Measurements from ENCODE around the gene FAM118B.

The FAM118B gene

DNA sequence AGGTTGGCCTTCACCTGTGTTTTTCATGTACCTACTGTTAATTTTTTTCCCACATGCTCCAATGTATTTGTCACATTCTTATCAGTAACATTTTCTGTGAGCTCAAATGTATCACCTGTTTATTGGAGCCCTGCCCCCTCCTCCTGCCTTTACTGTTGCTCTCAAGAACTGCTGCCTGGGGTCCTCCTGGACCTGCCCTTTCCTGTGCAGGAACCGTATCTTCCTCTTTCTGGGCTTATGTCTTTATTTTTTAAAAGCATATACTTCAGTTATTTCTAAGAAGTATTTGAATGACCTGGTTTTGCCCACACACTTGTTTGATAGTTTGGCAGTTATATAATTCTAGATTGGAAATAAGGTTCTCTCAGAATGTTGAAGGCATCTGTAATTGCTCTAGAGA, 5.9 kb downstream of the FAM118B start:
- no peak overlapping the region for H3K4me3 ChIP-seq (ENCODE audit: low read depth, low read length)
- H3K27ac ChIP-seq (ENCODE audit: low read depth, low read length) = no peak overlapping the region
- no peak overlapping the region for H2AFZ ChIP-seq (ENCODE audit: low read length, unreplicated experiment)
- H3K27me3 ChIP-seq (ENCODE audit: insufficient read depth, low read length) = no peaks in the 10 kb centered on the region
- H3K4me1 ChIP-seq (ENCODE audit: control insufficient read depth, insufficient read depth, low read length, unreplicated experiment) = peaks cover 6% of the 10 kb centered on the region
- H3K36me3 ChIP-seq (ENCODE audit: insufficient read depth, low read length) = no peaks in the 10 kb centered on the region
- peaks cover 86% of the 10 kb centered on the region for H3K79me2 ChIP-seq (ENCODE audit: control insufficient read depth, insufficient read depth, low read length, unreplicated experiment)

DNA sequence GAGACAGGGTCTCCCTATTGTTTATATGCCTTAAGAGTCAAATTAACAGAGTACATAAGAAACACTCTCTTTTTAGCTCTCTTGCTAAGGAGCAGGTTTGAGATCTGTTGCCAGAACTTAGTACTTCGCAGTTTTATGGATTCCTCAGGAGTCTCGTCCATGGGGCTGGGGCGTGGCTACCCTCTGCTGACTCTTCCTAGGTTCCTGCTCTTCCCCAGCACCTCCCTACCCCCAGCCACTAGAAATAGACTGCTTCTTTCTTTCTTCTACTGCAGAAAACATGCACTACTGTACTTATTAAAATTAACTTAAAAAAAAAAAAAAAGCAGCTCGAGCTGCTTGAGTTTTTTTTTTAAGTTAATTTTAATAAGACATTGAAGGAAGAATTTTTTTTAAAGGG, 8.0 kb downstream of the FAM118B start:
- Histone ChIP-seq H3K27ac (ENCODE audit: low read depth, low read length) (no peak overlapping the region), H3K36me3 (ENCODE audit: insufficient read depth, low read length) (no peaks in the 10 kb centered on the region), H3K79me2 (ENCODE audit: control insufficient read depth, insufficient read depth, low read length, unreplicated experiment) (peaks cover 80% of the 10 kb centered on the region), H2AFZ (ENCODE audit: low read length, unreplicated experiment) (no peak overlapping the region), H3K27me3 (ENCODE audit: insufficient read depth, low read length) (no peaks in the 10 kb centered on the region), H3K4me3 (ENCODE audit: low read depth, low read length) (no peak overlapping the region), H3K4me1 (ENCODE audit: control insufficient read depth, insufficient read depth, low read length, unreplicated experiment) (no peaks in the 10 kb centered on the region)

- Histone ChIP-seq H3K36me3 (ENCODE audit: insufficient read depth, low read length) (no peaks in the 10 kb centered on the region; the same call in 1 of the 2 replicates), H3K4me1 (ENCODE audit: control insufficient read depth, insufficient read depth, low read length, unreplicated experiment) (peaks cover 1% of the 10 kb centered on the region), H3K4me3 (ENCODE audit: low read depth, low read length) (no peak overlapping the region), H2AFZ (ENCODE audit: low read length, unreplicated experiment) (no peak overlapping the region), H3K27ac (ENCODE audit: low read depth, low read length) (no peak overlapping the region), H3K27me3 (ENCODE audit: insufficient read depth, low read length) (no peaks in the 10 kb centered on the region), H3K79me2 (ENCODE audit: control insufficient read depth, insufficient read depth, low read length, unreplicated experiment) (peaks cover 46% of the 10 kb centered on the region)
Observed at GRCh38 chr11:126224647-126225294, 13.2 kb downstream of the FAM118B start.

DNA sequence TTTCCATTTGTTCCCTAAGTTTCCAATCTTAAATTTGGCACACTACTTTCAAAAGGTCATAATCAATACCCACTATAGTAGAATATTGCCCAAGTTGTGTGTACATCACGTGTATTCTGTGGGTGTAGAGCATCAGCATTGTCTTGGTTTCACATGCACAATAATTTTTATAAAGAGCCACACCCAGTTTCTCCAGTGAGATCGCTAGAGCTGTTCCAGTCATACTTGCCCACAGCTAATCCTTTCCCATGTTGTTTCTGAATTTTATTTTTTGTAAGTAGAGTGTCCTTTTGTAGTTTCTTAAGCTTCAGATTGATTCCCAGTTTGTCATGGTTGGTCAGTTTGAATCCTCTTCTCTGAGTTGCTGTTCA, 13.7 kb downstream of the FAM118B start:
- Histone ChIP-seq H2AFZ (ENCODE audit: low read length, unreplicated experiment) (no peak overlapping the region), H3K27ac (ENCODE audit: low read depth, low read length) (no peak overlapping the region), H3K79me2 (ENCODE audit: control insufficient read depth, insufficient read depth, low read length, unreplicated experiment) (peaks cover 41% of the 10 kb centered on the region), H3K4me3 (ENCODE audit: low read depth, low read length) (no peak overlapping the region), H3K4me1 (ENCODE audit: control insufficient read depth, insufficient read depth, low read length, unreplicated experiment) (peaks cover 4% of the 10 kb centered on the region), H3K36me3 (ENCODE audit: insufficient read depth, low read length) (no peaks in the 10 kb centered on the region; the same call in 1 of the 2 replicates), H3K27me3 (ENCODE audit: insufficient read depth, low read length) (no peaks in the 10 kb centered on the region)

DNA sequence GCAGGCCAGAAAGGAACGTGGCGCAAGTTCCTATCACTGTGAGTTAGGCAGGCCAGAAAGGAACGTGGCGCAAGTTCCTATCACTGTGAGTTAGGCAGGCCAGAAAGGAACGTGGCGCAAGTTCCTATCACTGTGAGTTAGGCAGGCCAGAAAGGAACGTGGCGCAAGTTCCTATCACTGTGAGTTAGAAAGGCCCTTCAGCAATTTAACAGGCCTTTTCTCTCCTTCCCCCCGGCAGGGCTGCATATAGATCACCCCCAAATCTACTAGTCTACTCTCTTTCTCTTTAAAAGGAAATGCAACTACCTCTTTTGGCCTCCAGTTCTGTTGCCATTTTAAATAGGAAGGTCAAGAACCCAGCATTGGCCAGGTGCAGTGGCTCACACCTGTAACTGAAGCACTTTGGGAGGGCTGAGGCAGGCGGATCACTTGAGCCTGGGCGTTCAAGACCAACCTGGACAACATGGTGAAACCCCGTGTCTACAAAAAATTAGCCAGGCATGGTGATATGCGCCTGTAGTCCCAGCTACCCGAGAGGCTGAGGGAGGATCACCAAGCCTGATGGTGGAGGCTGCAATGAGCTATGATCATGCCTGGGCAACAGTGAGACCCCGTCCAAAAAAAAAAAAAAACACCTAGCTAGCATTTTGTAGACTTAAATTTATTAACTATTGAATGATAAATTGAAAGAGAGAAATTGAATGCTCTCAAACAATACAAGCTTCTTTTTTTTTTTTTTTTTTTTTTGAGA, 14.9 kb downstream of the FAM118B start:
- Histone ChIP-seq H3K79me2 (ENCODE audit: control insufficient read depth, insufficient read depth, low read length, unreplicated experiment) (peaks cover 30% of the 10 kb centered on the region), H3K27me3 (ENCODE audit: insufficient read depth, low read length) (no peaks in the 10 kb centered on the region), H3K4me1 (ENCODE audit: control insufficient read depth, insufficient read depth, low read length, unreplicated experiment) (peaks cover 9% of the 10 kb centered on the region), H3K4me3 (ENCODE audit: low read depth, low read length) (no peak overlapping the region), H3K36me3 (ENCODE audit: insufficient read depth, low read length) (no peaks in the 10 kb centered on the region; the same call in 1 of the 2 replicates), H3K27ac (ENCODE audit: low read depth, low read length) (no peak overlapping the region), H2AFZ (ENCODE audit: low read length, unreplicated experiment) (no peak overlapping the region)

DNA sequence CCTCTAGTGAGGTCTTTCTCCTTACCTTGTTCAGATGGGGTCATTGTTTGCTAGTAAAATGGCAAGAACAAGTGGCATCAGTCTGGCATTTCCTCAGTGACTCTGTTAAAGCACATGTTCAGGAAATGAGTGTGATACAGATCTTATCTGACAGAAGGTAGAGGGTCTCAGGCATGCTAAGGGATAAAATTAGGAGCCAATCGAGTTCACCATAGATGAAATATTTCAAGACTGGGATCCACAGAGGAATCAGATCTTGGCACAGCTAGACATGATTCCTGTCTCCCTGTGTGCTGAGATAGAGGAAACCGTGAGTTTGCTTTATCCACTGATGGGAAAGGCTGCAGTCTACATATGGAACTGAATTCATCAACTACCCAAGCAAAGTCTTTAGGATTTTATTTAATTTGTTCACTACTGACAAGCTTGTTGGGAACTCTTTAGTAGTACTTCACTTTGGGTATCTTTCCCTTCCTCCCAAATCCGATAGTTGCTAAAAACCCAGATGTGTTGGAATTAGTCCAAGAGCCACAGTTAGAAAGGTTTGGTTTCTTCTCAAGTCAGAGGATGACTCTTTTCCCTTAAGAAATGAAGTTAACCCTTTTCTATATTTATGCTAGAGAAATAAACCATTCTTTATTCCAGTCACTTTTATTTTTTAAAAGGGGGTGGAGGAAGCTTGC, 18.4 kb downstream of the FAM118B start:
- Histone ChIP-seq H3K36me3 (ENCODE audit: insufficient read depth, low read length) (no peaks in the 10 kb centered on the region; the same call in 1 of the 2 replicates), H3K27me3 (ENCODE audit: insufficient read depth, low read length) (no peaks in the 10 kb centered on the region), H3K27ac (ENCODE audit: low read depth, low read length) (no peak overlapping the region), H3K79me2 (ENCODE audit: control insufficient read depth, insufficient read depth, low read length, unreplicated experiment) (peaks cover 5% of the 10 kb centered on the region), H2AFZ (ENCODE audit: low read length, unreplicated experiment) (no peak overlapping the region), H3K4me3 (ENCODE audit: low read depth, low read length) (no peak overlapping the region), H3K4me1 (ENCODE audit: control insufficient read depth, insufficient read depth, low read length, unreplicated experiment) (peaks cover 18% of the 10 kb centered on the region)

GRCh38 chr11:126231725-126232459, 20.3 kb downstream of the FAM118B start:
- Histone ChIP-seq H3K79me2 (ENCODE audit: control insufficient read depth, insufficient read depth, low read length, unreplicated experiment) (peaks cover 4% of the 10 kb centered on the region), H3K27ac (ENCODE audit: low read depth, low read length) (peak overlapping the region; percentile 49; the same call in 1 of the 2 replicates), H3K4me1 (ENCODE audit: control insufficient read depth, insufficient read depth, low read length, unreplicated experiment) (peaks cover 18% of the 10 kb centered on the region), H3K4me3 (ENCODE audit: low read depth, low read length) (no peak overlapping the region), H3K27me3 (ENCODE audit: insufficient read depth, low read length) (no peaks in the 10 kb centered on the region), H2AFZ (ENCODE audit: low read length, unreplicated experiment) (no peak overlapping the region), H3K36me3 (ENCODE audit: insufficient read depth, low read length) (no peaks in the 10 kb centered on the region)

DNA sequence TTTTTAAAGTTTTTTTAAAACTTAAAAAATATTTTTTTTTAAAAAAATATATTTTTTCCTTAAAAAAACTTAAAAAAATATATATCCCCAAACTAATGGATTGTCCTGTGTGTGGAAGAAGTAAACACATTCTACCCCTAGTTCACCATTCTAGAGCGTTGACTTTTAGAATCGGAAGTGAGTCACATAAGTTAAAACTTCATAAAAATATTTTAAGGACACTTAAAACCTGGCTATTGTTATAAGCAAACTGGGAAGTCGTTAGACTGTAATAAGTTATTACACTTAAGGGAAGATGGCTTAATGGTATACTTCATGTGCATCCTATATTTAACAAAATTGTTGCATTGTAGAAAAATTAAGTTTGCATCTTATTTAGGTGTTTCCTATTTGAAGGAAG, 21.1 kb downstream of the FAM118B start:
- Histone ChIP-seq H3K4me1 (ENCODE audit: control insufficient read depth, insufficient read depth, low read length, unreplicated experiment) (peaks cover 18% of the 10 kb centered on the region), H3K36me3 (ENCODE audit: insufficient read depth, low read length) (no peaks in the 10 kb centered on the region)

GRCh38 chr11:126233391-126233790, 21.8 kb downstream of the FAM118B start:
- H3K4me3 ChIP-seq (ENCODE audit: low read depth, low read length) = no peak overlapping the region
- peaks cover 18% of the 10 kb centered on the region for H3K4me1 ChIP-seq (ENCODE audit: control insufficient read depth, insufficient read depth, low read length, unreplicated experiment)
- peaks cover 4% of the 10 kb centered on the region for H3K79me2 ChIP-seq (ENCODE audit: control insufficient read depth, insufficient read depth, low read length, unreplicated experiment)
- H2AFZ ChIP-seq (ENCODE audit: low read length, unreplicated experiment) = no peak overlapping the region
- H3K27me3 ChIP-seq (ENCODE audit: insufficient read depth, low read length) = no peaks in the 10 kb centered on the region
- H3K27ac ChIP-seq (ENCODE audit: low read depth, low read length) = no peak overlapping the region
- no peaks in the 10 kb centered on the region for H3K36me3 ChIP-seq (ENCODE audit: insufficient read depth, low read length)

More for the DNA sequence above, 21.1 kb downstream of the FAM118B start:
- no peak overlapping the region for H3K27ac ChIP-seq (ENCODE audit: low read depth, low read length)
- no peak overlapping the region for H3K4me3 ChIP-seq (ENCODE audit: low read depth, low read length)
- peaks cover 4% of the 10 kb centered on the region for H3K79me2 ChIP-seq (ENCODE audit: control insufficient read depth, insufficient read depth, low read length, unreplicated experiment)
- no peaks in the 10 kb centered on the region for H3K27me3 ChIP-seq (ENCODE audit: insufficient read depth, low read length)
- H2AFZ ChIP-seq (ENCODE audit: low read length, unreplicated experiment) = no peak overlapping the region

DNA sequence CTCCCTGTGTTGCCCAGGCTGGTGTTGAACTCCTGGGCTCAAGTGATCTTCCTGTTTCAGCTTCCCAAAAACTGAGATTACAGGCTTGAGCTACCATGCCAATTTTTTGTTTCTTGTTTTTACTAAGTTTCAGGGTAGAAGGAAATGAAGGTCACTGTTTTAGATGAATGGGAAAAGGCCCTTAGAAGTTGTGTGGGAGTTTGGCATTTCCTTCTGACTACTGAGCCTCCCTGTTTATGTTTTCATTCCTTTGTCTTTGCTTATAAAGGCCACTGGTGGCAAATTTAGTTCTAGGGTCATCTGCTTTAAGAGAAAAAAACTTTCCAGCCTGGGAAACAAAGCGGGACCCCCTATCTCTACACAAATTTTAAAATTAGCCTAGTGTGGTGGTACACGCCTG, 35.1 kb downstream of the FAM118B start:
- no peak overlapping the region for H3K4me3 ChIP-seq (ENCODE audit: low read depth, low read length)
- no peaks in the 10 kb centered on the region for H3K27me3 ChIP-seq (ENCODE audit: insufficient read depth, low read length)
- H3K27ac ChIP-seq (ENCODE audit: low read depth, low read length) = peak overlapping the region; percentile 22; the same call in 1 of the 2 replicates
- peaks cover 16% of the 10 kb centered on the region for H3K36me3 ChIP-seq (ENCODE audit: insufficient read depth, low read length)
- H2AFZ ChIP-seq (ENCODE audit: low read length, unreplicated experiment) = no peak overlapping the region
- peaks cover 9% of the 10 kb centered on the region for H3K4me1 ChIP-seq (ENCODE audit: control insufficient read depth, insufficient read depth, low read length, unreplicated experiment)
- H3K79me2 ChIP-seq (ENCODE audit: control insufficient read depth, insufficient read depth, low read length, unreplicated experiment) = no peaks in the 10 kb centered on the region
